Pons (tissue), 1 donor: Measurements from ENCODE around the gene KIF6.

Source experiments
- DNase-seq: peaks from one replicate; pipeline ENCODE4 v3.0.0-alpha.2; 2016; ENCODE audit warnings: low spot score

Gene KIF6

DNA sequence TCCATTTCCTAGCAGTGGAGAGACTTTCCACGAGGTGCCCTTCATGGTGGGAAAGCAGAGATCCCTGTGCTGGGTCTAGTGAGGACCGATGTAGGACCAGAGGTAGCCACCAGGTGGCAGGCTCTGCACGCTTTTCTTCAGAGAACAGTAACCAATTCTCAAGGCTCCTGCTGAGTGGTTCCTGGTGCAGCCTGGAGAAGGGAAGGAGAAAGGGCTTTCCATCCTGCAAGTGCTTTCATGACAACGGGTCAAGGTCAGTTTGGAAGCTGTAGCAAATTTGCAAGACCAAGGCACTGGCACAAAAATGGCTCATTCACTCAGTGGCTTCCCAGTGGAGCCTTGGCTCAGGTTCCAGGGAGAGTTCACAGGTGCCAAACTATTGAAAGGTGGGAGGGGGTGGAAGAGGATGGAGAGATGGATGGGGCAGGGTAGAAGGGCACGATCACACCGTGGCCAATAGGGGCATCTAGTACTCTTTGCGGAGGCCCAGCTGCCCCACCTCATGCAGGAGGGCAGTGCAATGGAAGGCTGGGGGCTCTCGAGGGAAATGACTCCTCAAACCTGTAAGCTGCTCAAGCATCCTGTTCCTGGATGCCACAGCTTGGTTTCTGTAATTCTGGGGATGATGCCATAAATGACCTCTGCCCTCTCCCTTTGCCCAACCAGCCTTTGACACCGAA, 377.2 kb downstream of the KIF6 start:
- peak; percentile 65 for DNase-seq

GRCh38 chr6:39347206-39347605, 378.0 kb downstream of the KIF6 start:
- DNase-seq, result no peak

DNA sequence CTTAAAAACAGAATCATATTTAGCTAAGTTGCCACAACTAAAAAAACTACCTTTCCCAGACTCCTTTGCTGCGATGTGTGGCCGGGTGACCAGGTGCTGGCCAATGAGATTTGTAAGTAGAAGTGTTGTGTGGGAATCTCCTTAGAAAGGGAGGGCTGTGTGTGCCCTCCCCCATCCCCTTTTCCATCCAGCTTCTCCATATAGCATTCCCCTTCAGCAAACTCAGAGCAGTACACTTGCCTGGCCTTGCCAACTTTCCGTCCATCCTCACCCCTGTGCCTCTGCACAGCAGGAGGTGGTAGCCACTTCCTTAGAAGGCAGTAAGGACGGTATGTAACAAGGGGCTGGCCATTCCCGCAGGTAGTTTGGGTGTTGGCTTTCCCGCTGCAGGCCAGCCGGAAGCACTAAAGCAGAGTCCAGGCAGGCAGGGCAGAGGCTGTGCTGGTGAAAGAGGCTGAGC, 380.4 kb downstream of the KIF6 start:
- no peak for DNase-seq

GRCh38 chr6:39343396-39343870, 381.8 kb downstream of the KIF6 start:
- no peak for DNase-seq

- DNase-seq, result peak; percentile 31
These were observed 382.4 kb downstream of the KIF6 start for GRCh38 chr6:39342692-39343395.

DNA sequence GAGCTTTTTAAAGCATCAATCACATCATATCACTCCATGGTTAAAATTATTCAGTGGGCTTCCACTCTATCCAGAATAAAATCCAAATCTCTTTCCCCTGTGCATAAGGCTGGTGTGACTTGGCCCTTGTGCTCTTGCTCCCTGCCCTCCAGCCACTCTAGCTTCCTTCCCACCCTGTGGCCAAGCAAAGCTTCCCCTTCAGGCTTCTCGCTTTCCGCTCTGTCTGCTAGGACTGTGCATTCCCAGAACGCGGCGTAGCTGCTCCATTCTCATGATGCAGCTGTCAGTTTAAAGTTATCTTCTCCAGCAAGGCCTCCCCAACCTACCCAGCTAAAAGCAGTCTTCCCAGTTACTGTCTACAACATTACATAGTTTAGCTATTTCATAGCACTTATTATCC, 383.3 kb downstream of the KIF6 start:
- no peak for DNase-seq

DNA sequence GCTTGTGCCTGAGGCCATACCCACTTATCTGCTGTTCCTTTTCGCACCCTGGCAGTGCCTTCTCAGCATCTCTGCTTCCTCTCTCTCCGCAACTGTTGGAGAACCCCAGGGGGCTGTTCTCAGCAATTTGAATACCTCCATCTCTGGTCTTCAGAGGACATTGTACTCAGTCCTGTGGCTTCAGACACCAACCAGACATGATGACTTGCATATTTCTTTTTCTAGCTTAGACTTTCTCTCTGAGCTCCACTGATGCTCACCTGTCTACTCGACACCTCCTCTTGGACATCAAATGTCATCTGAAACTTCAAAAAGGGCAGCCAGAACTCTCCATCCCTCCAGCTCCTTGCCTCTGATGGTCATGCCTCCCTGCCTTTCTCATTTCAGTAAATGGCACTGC, 383.9 kb downstream of the KIF6 start:
- no peak for DNase-seq

- no peak for DNase-seq
These were observed 385.2 kb downstream of the KIF6 start for GRCh38 chr6:39339868-39340550.

- DNase-seq, result no peak
These were observed 385.9 kb downstream of the KIF6 start for GRCh38 chr6:39339096-39339867.

DNA sequence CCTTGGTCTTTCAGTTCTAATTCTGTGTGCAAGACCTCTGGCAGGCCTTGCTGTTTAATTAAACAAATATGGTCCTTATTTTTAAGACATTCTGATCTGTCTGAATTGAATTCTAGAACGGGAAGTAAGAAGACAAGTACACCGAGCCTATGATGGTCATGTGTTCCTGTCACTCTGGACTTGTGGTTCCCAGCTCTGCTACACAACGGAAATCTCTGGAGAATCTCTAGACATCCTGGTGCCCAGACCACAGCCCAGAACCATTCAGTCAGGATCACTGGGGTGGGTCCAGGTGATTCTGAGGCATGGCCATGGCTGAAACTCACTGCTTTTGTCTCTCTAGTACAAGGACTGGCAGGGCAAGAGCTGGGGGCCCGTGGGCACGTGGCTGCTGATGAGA, 386.8 kb downstream of the KIF6 start:
- peak; percentile 52 for DNase-seq

GRCh38 chr6:39335780-39336545, 389.2 kb downstream of the KIF6 start:
- no peak for DNase-seq

GRCh38 chr6:39333644-39334438, 391.4 kb downstream of the KIF6 start:
- DNase-seq, result no peak

DNA sequence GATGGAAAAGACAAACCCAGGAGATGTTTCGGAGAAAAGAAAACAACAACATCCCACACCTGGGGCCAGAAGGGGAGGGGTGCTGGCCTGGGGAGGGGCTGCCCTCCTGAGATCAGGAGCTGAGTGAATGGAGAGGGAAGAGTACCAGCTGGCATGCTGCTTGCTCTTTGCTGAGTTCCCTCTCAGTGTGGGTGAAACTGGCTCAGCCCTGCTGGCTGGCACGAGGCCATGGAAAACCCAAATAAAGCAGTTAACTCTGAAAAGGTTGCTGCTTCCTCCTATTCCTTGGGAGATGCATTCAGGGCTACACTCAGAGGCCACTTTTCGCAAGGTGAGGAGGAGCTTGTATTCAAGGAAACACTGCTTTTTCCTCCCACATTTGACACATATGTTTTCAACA, 394.7 kb downstream of the KIF6 start:
- DNase-seq, result peak; percentile 54

DNA sequence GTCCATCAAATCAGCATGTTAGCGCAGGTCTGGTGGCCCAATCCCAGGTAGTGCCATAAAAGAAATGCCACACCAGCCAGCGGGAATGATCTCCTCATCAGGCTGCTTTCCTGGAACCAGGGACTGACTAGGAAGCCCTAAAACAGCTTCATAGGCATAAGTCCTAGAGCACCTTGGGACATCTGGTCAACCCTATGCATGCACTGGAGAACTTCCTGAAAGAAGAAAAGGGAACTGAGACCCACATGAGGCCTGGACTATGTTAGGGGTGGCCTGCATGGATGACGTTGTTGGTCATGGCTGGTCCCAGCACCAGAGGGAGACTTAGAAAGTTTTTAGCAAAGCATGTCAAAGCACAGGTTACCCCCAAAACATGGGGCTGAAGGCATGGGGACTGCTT, 395.2 kb downstream of the KIF6 start:
- peak; percentile 58 for DNase-seq

GRCh38 chr6:39328066-39328465, 397.1 kb downstream of the KIF6 start:
- DNase-seq, result no peak

GRCh38 chr6:39327507-39327906, 397.7 kb downstream of the KIF6 start:
- DNase-seq, result no peak

- no peak for DNase-seq
These were observed 402.8 kb downstream of the KIF6 start, which contains the start of gene KCNK16 for GRCh38 chr6:39322306-39322850. Gene KCNK16, minus strand, starts transcription at chr6:39322702. Its CDS starts 162 bp downstream, at chr6:39322540.

DNA sequence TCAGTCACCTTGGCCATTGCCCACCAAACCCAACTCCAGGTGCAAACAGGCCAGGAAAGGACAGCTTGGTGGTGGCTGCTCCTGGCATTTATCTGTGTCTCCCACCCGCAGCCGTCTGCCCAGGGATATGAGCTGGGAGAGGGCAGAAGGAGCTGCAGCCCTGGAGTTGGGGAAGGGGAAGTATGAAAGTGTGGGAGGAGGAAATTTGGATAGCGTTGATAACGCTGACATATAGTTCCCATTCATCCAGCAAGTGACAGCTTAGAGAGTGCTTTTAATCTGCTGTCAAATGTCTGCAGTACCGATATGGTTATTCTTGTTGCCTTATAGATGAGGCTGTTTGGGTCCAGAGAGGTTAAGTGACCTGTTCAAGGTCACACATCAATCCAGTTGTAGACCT, 403.4 kb downstream of the KIF6 start:
- no peak for DNase-seq

GRCh38 chr6:39320363-39320984, 404.7 kb downstream of the KIF6 start:
- DNase-seq, result no peak
